ENCODE results near the gene CLDN7.

CLDN7 gene

GRCh38 chr17:7235693-7236665 is 26.3 kb downstream of the CLDN7 start:
- DNase-seq: no peak

- DNase-seq: peak; percentile 89
Observed at GRCh38 chr17:7234083-7234951, 28.0 kb downstream of the CLDN7 start, which contains the start of gene DVL2. DVL2 (minus strand) TSS chr17:7234517; CDS start chr17:7234262, 255 bp downstream.

GRCh38 chr17:7233701-7234082 is 28.6 kb downstream of the CLDN7 start:
- DNase-seq: no peak

GRCh38 chr17:7232114-7232513 is 30.2 kb downstream of the CLDN7 start:
- DNase-seq: no peak

- no peak for DNase-seq
Observed at GRCh38 chr17:7229504-7229903, 32.8 kb downstream of the CLDN7 start.

- no peak for DNase-seq
Observed at GRCh38 chr17:7228920-7229319, 33.4 kb downstream of the CLDN7 start.

GRCh38 chr17:7226721-7227710 is 35.3 kb downstream of the CLDN7 start:
- DNase-seq: no peak

GRCh38 chr17:7225711-7226331 is 36.5 kb downstream of the CLDN7 start:
- DNase-seq: no peak

GRCh38 chr17:7224661-7225111 is 37.6 kb downstream of the CLDN7 start:
- DNase-seq: no peak

GRCh38 chr17:7224110-7224509 is 38.2 kb downstream of the CLDN7 start:
- no peak for DNase-seq

- DNase-seq: no peak
Observed at GRCh38 chr17:7223375-7223774, 38.9 kb downstream of the CLDN7 start.

- DNase-seq: no peak
Observed at GRCh38 chr17:7222972-7223292, 39.3 kb downstream of the CLDN7 start.

GRCh38 chr17:7222093-7222971 is 39.9 kb downstream of the CLDN7 start:
- no peak for DNase-seq

GRCh38 chr17:7221278-7222092 is 40.8 kb downstream of the CLDN7 start:
- DNase-seq: no peak

- DNase-seq: peak; percentile 68
Observed at GRCh38 chr17:7220593-7221277, 41.5 kb downstream of the CLDN7 start.

- DNase-seq: peak; percentile 81
Observed at GRCh38 chr17:7219812-7220592, 42.3 kb downstream of the CLDN7 start, which contains the start of the genes ACADVL and DLG4. ACADVL (plus strand) TSS chr17:7219938; CDS start chr17:7219985, 47 bp downstream. DLG4 (minus strand) TSS chr17:7219836.

- no peak for DNase-seq
Observed at GRCh38 chr17:7219229-7219811, 43.0 kb downstream of the CLDN7 start.

- no peak for DNase-seq
Observed at GRCh38 chr17:7218758-7219157, 43.5 kb downstream of the CLDN7 start.

Measured in 8988T (cell line).